GOT3 (cell line): Measurements from ENCODE around the gene PALM3.
"Not testable (repeated sequence)": the region's sequence is repeated elsewhere in the genome, so short reads cannot be mapped to it uniquely, and the experiment has no call there.

Source experiments
- DNase-seq: peaks from one replicate; lab custom pipeline; 2025; ENCODE audit warnings: mixed read lengths; lab: John Stamatoyannopoulos, UW

PALM3 gene

GRCh38 chr19:14058182-14059092, 3.4 kb downstream of the PALM3 start:
- no peak for DNase-seq

- no peak for DNase-seq
Observed at GRCh38 chr19:14056741-14057356, 5.0 kb downstream of the PALM3 start.

GRCh38 chr19:14056069-14056666, 5.7 kb downstream of the PALM3 start:
- no peak for DNase-seq

- no peak for DNase-seq
Observed at GRCh38 chr19:14055396-14055795, 6.5 kb downstream of the PALM3 start.

GRCh38 chr19:14054721-14055120, 7.2 kb downstream of the PALM3 start:
- DNase-seq = no peak

- DNase-seq = no peak
Observed at GRCh38 chr19:14054099-14054498, 7.8 kb downstream of the PALM3 start.

GRCh38 chr19:14053500-14053899, 8.4 kb downstream of the PALM3 start:
- DNase-seq = no peak

- DNase-seq = no peak
Observed at GRCh38 chr19:14053032-14053431, 8.8 kb downstream of the PALM3 start.

- DNase-seq = no peak
Observed at GRCh38 chr19:14052470-14052869, 9.4 kb downstream of the PALM3 start.

GRCh38 chr19:14051980-14052379, 9.9 kb downstream of the PALM3 start:
- DNase-seq = no peak

- not testable (repeated sequence) for DNase-seq
Observed at GRCh38 chr19:14050961-14051360, 10.9 kb downstream of the PALM3 start.

- no peak for DNase-seq
Observed at GRCh38 chr19:14050512-14050911, 11.4 kb downstream of the PALM3 start.

GRCh38 chr19:14048443-14049153, 13.3 kb downstream of the PALM3 start:
- DNase-seq = no peak

- DNase-seq = not testable (repeated sequence)
Observed at GRCh38 chr19:14047866-14048265, 14.0 kb downstream of the PALM3 start.

GRCh38 chr19:14042659-14043608, 18.9 kb downstream of the PALM3 start:
- not testable (repeated sequence) for DNase-seq

- no peak for DNase-seq
Observed at GRCh38 chr19:14039181-14039580, 22.7 kb downstream of the PALM3 start.

- no peak for DNase-seq
Observed at GRCh38 chr19:14035706-14036105, 26.2 kb downstream of the PALM3 start.

- not testable (repeated sequence) for DNase-seq
Observed at GRCh38 chr19:14035159-14035558, 26.7 kb downstream of the PALM3 start.

GRCh38 chr19:14033946-14034345, 27.9 kb downstream of the PALM3 start:
- DNase-seq = no peak

GRCh38 chr19:14031719-14032480, 30.0 kb downstream of the PALM3 start, which contains the start of gene IL27RA:
Gene IL27RA, plus strand, starts transcription at chr19:14031762. Its CDS starts 111 bp downstream, at chr19:14031873.
- DNase-seq = no peak
